Kidney (tissue), 14 donors: ENCODE measurements around the gene TEP1. TPM values are rescaled to one million over a fixed set of nuclear protein-coding genes. Genes with fewer than 3 reads are reported as not detected.

Experiments used
- DNase-seq, 5 donors: peaks; one replicate each; pipeline ENCODE4 v3.0.0-alpha.2; 2013 to 2020
- FAIRE-seq: peaks from 2 replicates; lab custom pipeline; 2012; peaks lifted over from hg19 to GRCh38; lab: Jason Lieb, UNC
- H3K27ac ChIP-seq, 2 donors: one replicate each; pipeline ENCODE4 v1.7.0; 2013; ENCODE audit warnings: low read depth in 2 of 2, low read length in 2 of 2, inconsistent platforms in 1 of 2
- H3K27me3 ChIP-seq: one replicate; pipeline ENCODE4 v1.7.1; 2013; ENCODE audit warnings: low read length, inconsistent platforms; ENCODE audit not compliant: control insufficient read depth, insufficient read depth
- H3K36me3 ChIP-seq, 3 donors: one replicate each; pipeline versions ENCODE4 v1.7.0 to v1.7.1; 2013; ENCODE audit warnings: low read length in 3 of 3, control low read depth in 1 of 3, inconsistent platforms in 1 of 3; ENCODE audit not compliant: insufficient read depth in 3 of 3, control insufficient read depth in 2 of 3
- H3K4me1 ChIP-seq, 3 donors: one replicate each; pipeline versions ENCODE4 v1.7.0 to v1.7.1; 2013; ENCODE audit warnings: low read length in 3 of 3, inconsistent platforms in 1 of 3, low read depth in 1 of 3; ENCODE audit not compliant: control insufficient read depth in 2 of 3, insufficient read depth in 2 of 3
- H3K4me3 ChIP-seq, 3 donors: one replicate each; pipeline versions ENCODE4 v1.7.0 to v1.8.1; 2013; ENCODE audit warnings: low read length in 3 of 3, control low read depth in 1 of 3, inconsistent platforms in 1 of 3
- H3K9ac ChIP-seq, 3 donors: one replicate each; pipeline versions ENCODE4 v1.7.0 to v1.7.1; 2013; ENCODE audit warnings: low read length in 3 of 3, control low read depth in 1 of 3, inconsistent platforms in 1 of 3
- H3K9me3 ChIP-seq, 3 donors: one replicate each; pipeline versions ENCODE4 v1.7.0 to v1.7.1; 2013; ENCODE audit warnings: low read length in 3 of 3, control low read depth in 1 of 3, inconsistent platforms in 1 of 3; ENCODE audit not compliant: control insufficient read depth in 2 of 3, insufficient read depth in 1 of 3
- intact Hi-C: fragments of 100-400 bp; cut with DNase I; formaldehyde crosslinking; loops from one replicate; pipeline ENCODE4 v1.11.1; 2022
- polyA plus RNA-seq: library from polyadenylated mRNA; stranded (reverse); fragments of 350-450 nt; fragmentation: Illumina TruSeq; extraction: RNeasy Lipid Tissue Mini Kit (QIAGEN cat#74804); gene quantifications from one replicate; pipeline ENCODE4 v1.2.3, GENCODE V29; 2014; ENCODE audit warnings: low read depth, low replicate concordance; ENCODE audit not compliant: insufficient read depth
- total RNA-seq: library from RNA; stranded (reverse); fragmentation: NEBNext Ultra II Directional; extraction: Animal tissue kit (Norgen Biotek cat#: 25700); gene quantifications from one replicate; pipeline ENCODE4 v1.2.1, GENCODE V29; 2021
- TF ChIP-seq, protein P1 (sequence below): IDR thresholded peaks from 3 replicates; pipeline ENCODE4 v1.5.1; 2012; ENCODE audit warnings: mild to moderate bottlenecking, moderate library complexity, borderline replicate concordance; ENCODE audit not compliant: insufficient read depth; ENCODE audit errors: extremely low read depth
- donor health status: control.
- donor health status: control.
- donor health status: control.
- donor health status: control.
- donor health status: control.
- donor health status: DM: yes; HTN: yes; CAD: no.
- donor health status: Normal renal cell carcinoma (clear cell type).

Gene TEP1
- total and polyA plus RNA-seq, 2 donors from 2014 or later, result 11.2 to 45.2 TPM

DNA sequence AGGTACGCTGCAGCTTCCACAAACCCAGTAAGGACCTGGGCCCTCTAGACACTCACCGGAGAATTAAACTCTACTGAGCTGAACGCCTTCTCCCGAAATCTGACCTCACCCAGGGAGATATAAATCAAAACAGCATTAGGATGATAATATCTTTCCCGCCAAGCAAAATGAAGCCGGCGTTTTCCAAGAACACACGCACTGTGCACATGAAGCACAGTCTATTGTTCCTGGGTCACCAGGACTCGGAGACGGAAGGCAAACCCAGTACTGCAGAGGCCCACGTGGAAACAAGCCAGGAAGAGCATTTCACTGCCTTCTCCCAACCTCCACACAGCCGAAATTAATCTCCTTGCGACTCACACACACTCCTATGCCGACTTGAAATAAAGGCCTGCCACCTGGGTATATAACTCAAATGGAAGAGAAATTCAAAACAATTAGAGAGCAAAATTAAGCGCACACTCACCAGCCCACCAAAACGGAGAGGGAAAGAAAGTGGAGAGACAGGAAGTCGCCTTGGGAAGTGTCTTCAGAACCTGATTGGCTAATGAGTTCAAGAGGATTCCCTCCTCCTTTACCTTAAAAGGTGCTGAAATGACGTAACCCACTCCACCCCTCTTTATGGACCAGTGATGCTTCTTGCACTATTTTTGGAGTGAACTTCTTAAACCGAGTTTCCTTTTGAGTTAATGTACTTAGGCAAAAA lies 80.4 kb downstream of the TEP1 start, which contains the start of gene CCNB1IP1:
Gene CCNB1IP1, minus strand, starts transcription at position 492 of the 706 bp plus-strand sequence. CDS start 16,756 bp downstream, outside the sequence.
- H3K27ac ChIP-seq, result peak within 1 kb of the TSS; percentile 80 to 87
- intact Hi-C loops, result loop anchor here (10.0 kb wide), 1 partner anchor 352 kb away; the partner anchor contains the start of genes ANG and RNASE4
- TF ChIP-seq, protein P1, sequence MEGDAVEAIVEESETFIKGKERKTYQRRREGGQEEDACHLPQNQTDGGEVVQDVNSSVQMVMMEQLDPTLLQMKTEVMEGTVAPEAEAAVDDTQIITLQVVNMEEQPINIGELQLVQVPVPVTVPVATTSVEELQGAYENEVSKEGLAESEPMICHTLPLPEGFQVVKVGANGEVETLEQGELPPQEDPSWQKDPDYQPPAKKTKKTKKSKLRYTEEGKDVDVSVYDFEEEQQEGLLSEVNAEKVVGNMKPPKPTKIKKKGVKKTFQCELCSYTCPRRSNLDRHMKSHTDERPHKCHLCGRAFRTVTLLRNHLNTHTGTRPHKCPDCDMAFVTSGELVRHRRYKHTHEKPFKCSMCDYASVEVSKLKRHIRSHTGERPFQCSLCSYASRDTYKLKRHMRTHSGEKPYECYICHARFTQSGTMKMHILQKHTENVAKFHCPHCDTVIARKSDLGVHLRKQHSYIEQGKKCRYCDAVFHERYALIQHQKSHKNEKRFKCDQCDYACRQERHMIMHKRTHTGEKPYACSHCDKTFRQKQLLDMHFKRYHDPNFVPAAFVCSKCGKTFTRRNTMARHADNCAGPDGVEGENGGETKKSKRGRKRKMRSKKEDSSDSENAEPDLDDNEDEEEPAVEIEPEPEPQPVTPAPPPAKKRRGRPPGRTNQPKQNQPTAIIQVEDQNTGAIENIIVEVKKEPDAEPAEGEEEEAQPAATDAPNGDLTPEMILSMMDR, result no peak
- H3K36me3 ChIP-seq, result peaks cover 0 to 4% (median 2%) of the 10 kb centered on the region in 3 donors
- FAIRE-seq, result peak; percentile 96
- H3K4me3 ChIP-seq, result peak within 1 kb of the TSS; percentile 80 to 98 (median 93)
- H3K27me3 ChIP-seq, result no peaks in the 10 kb centered on the region
- H3K9ac ChIP-seq, result peak within 1 kb of the TSS; percentile 82 to 99 (median 93)
- peak in 4 of 5 donors; percentile 70 to 97 (median 86) for DNase-seq
- peaks cover 4 to 6% (median 4%) of the 10 kb centered on the region in 3 donors for H3K4me1 ChIP-seq
- H3K9me3 ChIP-seq, result no peaks in the 10 kb centered on the region

GRCh38 chr14:20332431-20332787 lies 80.9 kb downstream of the TEP1 start:
- peak overlapping the region; percentile 80 to 87 for H3K27ac ChIP-seq
- no peak for FAIRE-seq
- intact Hi-C loops, result loop anchor here (10.0 kb wide), 1 partner anchor 352 kb away; the partner anchor contains the start of genes ANG and RNASE4

GRCh38 chr14:20331053-20331613 lies 82.2 kb downstream of the TEP1 start:
- intact Hi-C loops, result loop anchor here (10.0 kb wide), 1 partner anchor 354 kb away; the partner anchor contains the start of genes ANG and RNASE4
- FAIRE-seq (no peak), DNase-seq (no peak)
- TF ChIP-seq, protein P1, result no peak
- Histone ChIP-seq H3K27ac (peak overlapping the region; percentile 5 to 26), H3K27me3 (no peaks in the 10 kb centered on the region), H3K36me3 (peaks cover 2 to 4% (median 2%) of the 10 kb centered on the region in 3 donors), H3K4me3 (peak overlapping the region in 2 of 3 donors; percentile 7 to 15), H3K4me1 (peaks cover 4 to 13% (median 6%) of the 10 kb centered on the region in 3 donors), H3K9ac (peak overlapping the region in 1 of 3 donors; percentile 4), H3K9me3 (no peaks in the 10 kb centered on the region)

More at GRCh38 chr14:20332431-20332787, 80.9 kb downstream of the TEP1 start:
- TF ChIP-seq, protein P1, result no peak
- Histone ChIP-seq H3K9me3 (no peaks in the 10 kb centered on the region), H3K9ac (peak overlapping the region; percentile 82 to 99 (median 93)), H3K4me1 (peaks cover 4 to 9% (median 6%) of the 10 kb centered on the region in 3 donors), H3K27me3 (no peaks in the 10 kb centered on the region), H3K4me3 (peak overlapping the region; percentile 80 to 98 (median 93)), H3K36me3 (peaks cover 0 to 4% (median 2%) of the 10 kb centered on the region in 3 donors)
- DNase-seq, result peak in 3 of 5 donors; percentile 29 to 82 (median 78)
